Endothelial cell of umbilical vein (primary cell): ENCODE data around the gene TMEM174. TPM values are rescaled to one million over a fixed set of nuclear protein-coding genes. Genes with fewer than 3 reads are reported as not detected.

ENCODE experiments used
- BruUV-seq: library from RNA; stranded (reverse); fragments of 400-500 nt; replicated peaks from 2 replicates; lab custom pipeline; 2021; lab: Mats Ljungman, UMichigan
- CTCF ChIA-PET: fragments of 300-600, 350-600 bp; sonication (Branson Sonifier 250); formaldehyde crosslinking; loops from one replicate; lab custom pipeline; 2021; ENCODE audit warnings: antibody characterized with exemption, inconsistent platforms; lab: Charles Lee
- POLR2A ChIA-PET: fragments of 300-600, 350-600 bp; sonication (Branson Sonifier 250); formaldehyde crosslinking; loops from one replicate; lab custom pipeline; 2021; ENCODE audit warnings: antibody characterized with exemption, inconsistent platforms; lab: Charles Lee
- DNase-seq: peaks from one replicate; pipeline ENCODE4 v3.0.0-alpha.2; 2011; ENCODE audit warnings: low read depth, low spot score
- FAIRE-seq: peaks from 2 replicates; lab custom pipeline; 2011; peaks lifted over from hg19 to GRCh38; lab: Jason Lieb, UNC
- H2AFZ ChIP-seq: 2 replicates; pipeline ENCODE4 v1.6.0; 2012; ENCODE audit warnings: low read depth, low read length, control low read depth, inconsistent platforms
- H3K27ac ChIP-seq: 2 replicates; pipeline ENCODE4 v1.5.1; 2011; ENCODE audit warnings: low read depth, mild to moderate bottlenecking, control low read depth, low read length, moderate library complexity; ENCODE audit not compliant: insufficient read depth
- H3K27me3 ChIP-seq, 2 experiments: 2 replicates each; pipeline versions ENCODE4 v1.6.0 to v1.6.1; 2011; ENCODE audit warnings: low read length in 2 of 2, mixed read lengths in 1 of 2; ENCODE audit not compliant: control insufficient read depth in 2 of 2, insufficient read depth in 2 of 2
- H3K36me3 ChIP-seq, 2 experiments: 2 replicates in 1 of 2; 3 replicates in 1 of 2; pipeline ENCODE4 v1.5.1; 2011; ENCODE audit warnings: low read length in 2 of 2, mild to moderate bottlenecking in 1 of 2, moderate library complexity in 1 of 2; ENCODE audit not compliant: control insufficient read depth in 2 of 2, insufficient read depth in 2 of 2; ENCODE audit errors: extremely low read depth in 1 of 2
- H3K4me1 ChIP-seq: 3 replicates; pipeline ENCODE4 v1.5.1; 2011; ENCODE audit warnings: mild to moderate bottlenecking, low read length; ENCODE audit not compliant: control insufficient read depth, insufficient read depth; ENCODE audit errors: extremely low read depth
- H3K4me2 ChIP-seq: 2 replicates; pipeline ENCODE4 v1.6.1; 2011; ENCODE audit warnings: low read length, control low read depth, mixed read lengths; ENCODE audit not compliant: insufficient read depth
- H3K4me3 ChIP-seq, 3 experiments: fragments of 200-600 bp in 1 of 3; sonication (generic), shearing (Covaris generic) in 1 of 3; replicated peaks in 1 of 3; 2 replicates each; pipeline ENCODE4 v1.5.1; 2011 to 2016; ENCODE audit warnings: control low read depth in 3 of 3, low read length in 3 of 3, mild to moderate bottlenecking in 2 of 3, inconsistent platforms in 1 of 3, low read depth in 1 of 3, moderate library complexity in 1 of 3; ENCODE audit not compliant: insufficient read depth in 1 of 3
- H3K79me2 ChIP-seq: 2 replicates; pipeline ENCODE4 v1.6.0; 2012; ENCODE audit warnings: low read length, inconsistent platforms; ENCODE audit not compliant: control insufficient read depth, insufficient read depth
- H3K9ac ChIP-seq: replicated peaks from 2 replicates; pipeline ENCODE3; 2011; ENCODE audit warnings: low read length, control low read depth; ENCODE audit not compliant: insufficient read depth; ENCODE audit errors: extremely low read depth
- H3K9me1 ChIP-seq: replicated peaks from 3 replicates; pipeline ENCODE4 v1.6.0; 2011; ENCODE audit warnings: mild to moderate bottlenecking, low read length; ENCODE audit not compliant: control insufficient read depth, insufficient read depth; ENCODE audit errors: extremely low read depth
- H3K9me3 ChIP-seq: replicated peaks from 2 replicates; pipeline ENCODE4 v1.5.1; 2012; ENCODE audit warnings: low read length, inconsistent platforms; ENCODE audit not compliant: control insufficient read depth, insufficient read depth
- H4K20me1 ChIP-seq: replicated peaks from 2 replicates; pipeline ENCODE3; 2011; ENCODE audit warnings: mild to moderate bottlenecking, low read length; ENCODE audit not compliant: control insufficient read depth, insufficient read depth; ENCODE audit errors: extremely low read depth
- EZH2 ChIP-seq: IDR thresholded peaks from 2 replicates; pipeline ENCODE4 v1.6.1; 2012; ENCODE audit warnings: borderline replicate concordance, low read depth, mild to moderate bottlenecking, moderate library complexity, low read length, inconsistent platforms; ENCODE audit not compliant: severe bottlenecking
- FOS ChIP-seq: IDR thresholded peaks from 2 replicates; pipeline ENCODE4 v1.6.1; 2011; ENCODE audit warnings: mild to moderate bottlenecking, low read length, moderate library complexity, borderline replicate concordance; ENCODE audit not compliant: insufficient read depth
- GATA2 ChIP-seq: IDR thresholded peaks from 2 replicates; pipeline ENCODE4 v1.7.0; 2011; ENCODE audit warnings: low read depth, mild to moderate bottlenecking, moderate library complexity, mixed read lengths, low read length; ENCODE audit not compliant: insufficient read length, insufficient read depth
- JUN ChIP-seq: IDR thresholded peaks from 2 replicates; pipeline ENCODE4 v1.6.1; 2011; ENCODE audit warnings: borderline replicate concordance, low read depth; ENCODE audit not compliant: insufficient read length, insufficient read depth
- MYC ChIP-seq: IDR thresholded peaks from one replicate; pipeline ENCODE4 v1.6.1; 2011; ENCODE audit warnings: mild to moderate bottlenecking, low read depth, low read length
- POLR2A ChIP-seq: IDR thresholded peaks from 2 replicates; pipeline ENCODE4 v1.6.1; 2012; ENCODE audit warnings: low read depth, mild to moderate bottlenecking, control low read depth, low read length
- POLR2AphosphoS5 ChIP-seq: IDR thresholded peaks from 2 replicates; pipeline ENCODE4 v1.6.1; 2012; ENCODE audit warnings: low read depth, mild to moderate bottlenecking, control low read depth, low read length, moderate library complexity; ENCODE audit not compliant: insufficient read depth
- dilution Hi-C: fragments of 300-500 bp; cut with MboI; formaldehyde crosslinking; loops from one replicate; pipeline ENCODE4 v1.15.0; 2019; ENCODE audit warnings: low sequenced_read_pairs; ENCODE audit not compliant: extremely low pct_ligation_motif_present
- intact Hi-C: fragments of 100-400 bp; cut with micrococcal nuclease; formaldehyde crosslinking; loops from one replicate; pipeline ENCODE4 v1.10.0; 2022
- polyA plus RNA-seq, 4 experiments: library from polyadenylated mRNA; depleted of rRNA in 3 of 4; stranded (reverse) in 3 of 4; unstranded in 1 of 4; fragments of >200 nt; gene quantifications; 2 replicates each; pipeline versions ENCODE4 v1.2.1 to v1.2.3, GENCODE V29; 2011 to 2012; ENCODE audit warnings: missing spikeins in 1 of 4
- total RNA-seq: library from RNA; stranded (reverse); gene quantifications from 2 replicates; pipeline ENCODE4 v1.2.3, GENCODE V29; 2021
- TF ChIP-seq, protein P1 (sequence below): IDR thresholded peaks from 2 replicates; pipeline ENCODE4 v1.6.1; 2011; ENCODE audit not compliant: insufficient read depth, insufficient read length
- TF ChIP-seq, protein P2 (sequence below), 2 donors: IDR thresholded peaks; 1 replicate in 1 of 2; 2 replicates in 1 of 2; pipeline ENCODE4 v1.5.1; 2011; ENCODE audit warnings: low read length in 2 of 2, mild to moderate bottlenecking in 2 of 2, moderate library complexity in 2 of 2, control low read depth in 1 of 2, inconsistent platforms in 1 of 2, low read depth in 1 of 2; ENCODE audit not compliant: insufficient read depth in 1 of 2; ENCODE audit errors: extremely low read depth in 1 of 2

TMEM174 gene
- total and polyA plus RNA-seq, 2 donors (not counting 3 experiments of a cell fraction or from before 2014, with no cell fraction given) = not detected

GRCh38 chr5:73204332-73204731 lies 31.3 kb downstream of the TMEM174 start:
- Histone ChIP-seq H3K9ac (no peak overlapping the region), H3K9me1 (no peaks in the 10 kb centered on the region), H4K20me1 (no peaks in the 10 kb centered on the region), H3K36me3 (no peaks in the 10 kb centered on the region), H3K4me2 (no peak overlapping the region), H2AFZ (no peak overlapping the region), H3K27ac (no peak overlapping the region), H3K9me3 (no peaks in the 10 kb centered on the region), H3K79me2 (no peaks in the 10 kb centered on the region), H3K27me3 (peaks cover 21 to 29% of the 10 kb centered on the region in 2 experiments), H3K4me1 (no peaks in the 10 kb centered on the region), H3K4me3 (no peak overlapping the region)
- intact Hi-C loops = no loop called here
- no peak for TF ChIP-seq EZH2
- TF ChIP-seq, protein P1, sequence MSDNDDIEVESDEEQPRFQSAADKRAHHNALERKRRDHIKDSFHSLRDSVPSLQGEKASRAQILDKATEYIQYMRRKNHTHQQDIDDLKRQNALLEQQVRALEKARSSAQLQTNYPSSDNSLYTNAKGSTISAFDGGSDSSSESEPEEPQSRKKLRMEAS = no peak
- TF ChIP-seq MYC = no peak
- DNase-seq = no peak
- CTCF ChIA-PET = interaction anchor here (0.6 to 4.8 kb wide), 4 partner anchors 11 to 247 kb away, joined by 3 to 59 read pairs (median 23); partner anchors contain the start of gene TMEM174
- BruUV-seq = no TSS peak
- POLR2A ChIA-PET = no interaction called here
- no peak for FAIRE-seq
- dilution Hi-C loops = no loop called here

DNA sequence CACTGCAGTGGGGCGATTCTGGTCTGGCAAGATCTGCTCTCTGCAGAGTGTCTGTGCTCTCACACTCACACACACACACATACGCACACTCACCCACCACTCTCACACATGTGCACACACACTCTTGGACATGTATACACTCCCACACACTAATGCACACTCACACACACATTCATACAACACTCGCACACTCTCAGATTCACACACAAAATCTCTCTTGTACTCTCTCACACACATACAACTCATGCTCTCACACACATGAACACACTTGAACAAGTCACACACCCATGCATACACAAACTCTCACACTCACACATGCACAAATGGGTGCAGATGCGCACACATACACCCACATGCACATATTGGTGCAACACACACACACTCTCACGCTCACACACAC lies 31.7 kb downstream of the TMEM174 start:
- H3K9me1 ChIP-seq = no peaks in the 10 kb centered on the region
- H3K9me3 ChIP-seq = no peaks in the 10 kb centered on the region
- H3K36me3 ChIP-seq = no peaks in the 10 kb centered on the region
- dilution Hi-C loops (no loop called here), intact Hi-C loops (no loop called here)
- no peak overlapping the region for H3K9ac ChIP-seq
- H3K27me3 ChIP-seq = peaks cover 17 to 26% of the 10 kb centered on the region in 2 experiments
- TF ChIP-seq FOS = no peak
- no peak for TF ChIP-seq JUN
- TF ChIP-seq POLR2AphosphoS5 = no peak
- TF ChIP-seq MYC = no peak
- TF ChIP-seq, protein P1 = no peak
- TF ChIP-seq EZH2 = no peak
- TF ChIP-seq, protein P2, sequence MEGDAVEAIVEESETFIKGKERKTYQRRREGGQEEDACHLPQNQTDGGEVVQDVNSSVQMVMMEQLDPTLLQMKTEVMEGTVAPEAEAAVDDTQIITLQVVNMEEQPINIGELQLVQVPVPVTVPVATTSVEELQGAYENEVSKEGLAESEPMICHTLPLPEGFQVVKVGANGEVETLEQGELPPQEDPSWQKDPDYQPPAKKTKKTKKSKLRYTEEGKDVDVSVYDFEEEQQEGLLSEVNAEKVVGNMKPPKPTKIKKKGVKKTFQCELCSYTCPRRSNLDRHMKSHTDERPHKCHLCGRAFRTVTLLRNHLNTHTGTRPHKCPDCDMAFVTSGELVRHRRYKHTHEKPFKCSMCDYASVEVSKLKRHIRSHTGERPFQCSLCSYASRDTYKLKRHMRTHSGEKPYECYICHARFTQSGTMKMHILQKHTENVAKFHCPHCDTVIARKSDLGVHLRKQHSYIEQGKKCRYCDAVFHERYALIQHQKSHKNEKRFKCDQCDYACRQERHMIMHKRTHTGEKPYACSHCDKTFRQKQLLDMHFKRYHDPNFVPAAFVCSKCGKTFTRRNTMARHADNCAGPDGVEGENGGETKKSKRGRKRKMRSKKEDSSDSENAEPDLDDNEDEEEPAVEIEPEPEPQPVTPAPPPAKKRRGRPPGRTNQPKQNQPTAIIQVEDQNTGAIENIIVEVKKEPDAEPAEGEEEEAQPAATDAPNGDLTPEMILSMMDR (IDR thresholded peaks at IDR 0.05; ENCODE audit: extremely low read depth in 1 of 2, insufficient read depth in 1 of 2, low read depth in 1 of 2, low read length in 2 of 2) = no peak
- no peak for TF ChIP-seq POLR2A
- TF ChIP-seq GATA2 = no peak
- FAIRE-seq (no peak), DNase-seq (no peak)
- ChIA-PET CTCF (interaction anchor here (0.6 to 4.8 kb wide), 3 partner anchors 11 to 247 kb away, joined by 3 to 59 read pairs (median 3); no protein-coding TSS in a partner anchor), POLR2A (no interaction called here)
- no peak overlapping the region for H3K4me2 ChIP-seq
- H3K4me3 ChIP-seq = no peak overlapping the region
- H4K20me1 ChIP-seq = no peaks in the 10 kb centered on the region
- BruUV-seq = no TSS peak
- H2AFZ ChIP-seq = no peak overlapping the region
- no peaks in the 10 kb centered on the region for H3K79me2 ChIP-seq
- no peak overlapping the region for H3K27ac ChIP-seq
- no peaks in the 10 kb centered on the region for H3K4me1 ChIP-seq
